ENCODE measurements around the gene B3GALNT1. TPM values are rescaled to one million over a fixed set of nuclear protein-coding genes. Genes with fewer than 3 reads are reported as not detected.
"Not testable (repeated sequence)": the region's sequence is repeated elsewhere in the genome, so short reads cannot be mapped to it uniquely, and the experiment has no call there.

B3GALNT1 gene
- total RNA-seq, 1 experiment from 2014 or later = 44.7 TPM

GRCh38 chr3:161069511-161070251 lies 35.5 kb downstream of the B3GALNT1 start:
- peak; percentile 69 to 75 for DNase-seq (ENCODE audit: low read depth in 1 of 2, low spot score in 2 of 2)
- Histone ChIP-seq H3K36me3 (no peaks in the 10 kb centered on the region), H3K4me3 (no peak overlapping the region), H3K27me3 (replicated peaks) (no peaks in the 10 kb centered on the region), H3K27ac (peak overlapping the region; percentile 73), H3K4me1 (replicated peaks) (peaks cover 28% of the 10 kb centered on the region), H3K9me3 (replicated peaks) (no peaks in the 10 kb centered on the region)

DNA sequence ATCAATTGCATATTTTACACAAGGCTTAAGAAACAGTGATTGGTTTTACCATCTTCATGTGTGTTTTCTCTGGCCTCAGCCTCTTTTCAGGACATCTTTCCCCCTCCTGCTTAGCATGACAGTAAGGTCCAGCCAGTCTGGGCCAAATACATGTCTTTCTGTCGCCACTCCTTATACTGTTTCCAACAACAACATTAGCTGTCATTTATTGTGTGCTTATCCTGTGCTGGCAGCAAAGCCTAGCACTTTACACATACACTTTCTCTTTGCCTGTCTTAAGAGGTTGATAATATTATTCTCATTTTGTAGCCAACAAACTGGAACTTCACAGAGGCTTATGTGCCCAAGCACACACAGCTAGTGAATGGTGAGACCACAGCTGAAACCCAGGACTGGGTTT lies 37.8 kb downstream of the B3GALNT1 start:
- Histone ChIP-seq H3K4me3 (no peak overlapping the region), H3K27ac (no peak overlapping the region), H3K27me3 (replicated peaks) (no peaks in the 10 kb centered on the region), H3K36me3 (no peaks in the 10 kb centered on the region), H3K9me3 (replicated peaks) (no peaks in the 10 kb centered on the region), H3K4me1 (replicated peaks) (peaks cover 28% of the 10 kb centered on the region)
- DNase-seq (ENCODE audit: low read depth in 1 of 2, low spot score in 2 of 2) = no peak

- Histone ChIP-seq H3K27me3 (replicated peaks) (no peaks in the 10 kb centered on the region), H3K36me3 (no peaks in the 10 kb centered on the region), H3K27ac (no peak overlapping the region), H3K4me1 (replicated peaks) (peaks cover 28% of the 10 kb centered on the region), H3K4me3 (no peak overlapping the region), H3K9me3 (replicated peaks) (no peaks in the 10 kb centered on the region)
- DNase-seq (ENCODE audit: low read depth in 1 of 2, low spot score in 2 of 2) = no peak
Observed at GRCh38 chr3:161066930-161067329, 38.2 kb downstream of the B3GALNT1 start.

GRCh38 chr3:161064413-161064812 lies 40.7 kb downstream of the B3GALNT1 start:
- no peaks in the 10 kb centered on the region for H3K27me3 ChIP-seq (replicated peaks)
- no peak for DNase-seq (ENCODE audit: low read depth in 1 of 2, low spot score in 2 of 2)

DNA sequence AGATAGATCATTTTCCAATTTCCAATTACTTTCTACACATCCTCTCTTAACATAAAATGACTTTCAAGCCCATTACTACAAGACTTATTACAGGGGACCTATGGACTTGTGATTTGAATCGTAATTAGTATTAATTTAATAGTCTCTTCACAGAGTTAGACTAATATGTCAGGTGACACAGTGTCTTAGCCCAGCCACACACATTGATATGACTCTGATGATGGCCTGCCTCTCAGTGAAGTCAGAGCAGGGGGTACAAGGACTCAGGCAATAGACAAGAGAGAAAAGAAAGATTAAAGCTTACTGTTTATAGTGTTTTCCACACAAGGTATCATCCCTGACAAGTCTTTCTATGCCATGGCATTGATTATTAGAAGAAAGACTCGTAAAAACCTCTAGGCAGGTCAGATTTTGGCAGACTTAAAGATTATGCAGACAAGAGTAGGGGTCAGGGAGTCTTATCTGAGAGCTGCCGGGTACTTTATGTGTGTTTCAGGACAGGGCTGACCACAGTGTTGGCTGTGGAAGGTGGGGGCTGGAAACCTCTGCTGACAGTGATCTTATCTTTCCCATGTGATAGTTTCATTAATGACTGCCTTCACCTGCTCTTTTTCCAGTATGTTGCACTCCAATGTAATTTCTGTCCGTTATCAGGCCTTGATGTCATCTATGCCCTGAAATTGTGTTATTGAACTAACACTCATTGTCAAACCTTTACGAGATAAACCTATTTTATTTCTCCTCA lies 50.1 kb downstream of the B3GALNT1 start:
- Histone ChIP-seq H3K36me3 (no peaks in the 10 kb centered on the region), H3K4me1 (replicated peaks) (no peaks in the 10 kb centered on the region), H3K27me3 (replicated peaks) (no peaks in the 10 kb centered on the region), H3K4me3 (no peak overlapping the region), H3K9me3 (replicated peaks) (no peaks in the 10 kb centered on the region), H3K27ac (no peak overlapping the region)
- no peak for DNase-seq (ENCODE audit: low read depth in 1 of 2, low spot score in 2 of 2)

More at GRCh38 chr3:161064413-161064812, 40.7 kb downstream of the B3GALNT1 start:
- Histone ChIP-seq H3K9me3 (replicated peaks) (no peaks in the 10 kb centered on the region), H3K27ac (no peak overlapping the region), H3K4me1 (replicated peaks) (peaks cover 9% of the 10 kb centered on the region), H3K4me3 (no peak overlapping the region), H3K36me3 (no peaks in the 10 kb centered on the region)

GRCh38 chr3:161051856-161052255 lies 53.3 kb downstream of the B3GALNT1 start:
- Histone ChIP-seq H3K27ac (no peak overlapping the region), H3K9me3 (replicated peaks) (no peaks in the 10 kb centered on the region), H3K27me3 (replicated peaks) (no peaks in the 10 kb centered on the region), H3K4me1 (replicated peaks) (no peaks in the 10 kb centered on the region), H3K36me3 (no peaks in the 10 kb centered on the region), H3K4me3 (no peak overlapping the region)
- no peak for DNase-seq (ENCODE audit: low read depth in 1 of 2, low spot score in 2 of 2)

DNA sequence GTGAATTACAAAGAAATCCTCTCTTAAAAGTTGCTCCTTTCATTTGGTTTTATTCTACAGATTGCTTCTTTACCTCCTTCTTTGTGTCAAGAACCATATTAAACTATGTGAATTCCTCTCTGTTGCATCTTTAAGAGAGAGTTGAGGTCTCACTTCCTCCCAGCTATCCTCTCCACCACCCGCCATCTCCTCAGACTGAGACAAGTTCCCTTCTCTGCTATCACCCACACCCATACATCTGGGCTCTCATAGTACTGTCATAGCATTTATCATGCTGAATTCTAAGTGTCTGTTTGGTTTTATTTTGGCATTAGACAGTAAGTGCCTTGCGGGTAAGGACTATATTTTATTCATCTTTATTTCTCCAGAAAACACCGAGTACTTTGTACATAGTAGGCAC lies 54.2 kb downstream of the B3GALNT1 start:
- no peak for DNase-seq (ENCODE audit: low read depth in 1 of 2, low spot score in 2 of 2)
- Histone ChIP-seq H3K27me3 (replicated peaks) (no peaks in the 10 kb centered on the region), H3K4me1 (replicated peaks) (no peaks in the 10 kb centered on the region), H3K27ac (no peak overlapping the region), H3K9me3 (replicated peaks) (no peaks in the 10 kb centered on the region), H3K36me3 (no peaks in the 10 kb centered on the region), H3K4me3 (no peak overlapping the region)

DNA sequence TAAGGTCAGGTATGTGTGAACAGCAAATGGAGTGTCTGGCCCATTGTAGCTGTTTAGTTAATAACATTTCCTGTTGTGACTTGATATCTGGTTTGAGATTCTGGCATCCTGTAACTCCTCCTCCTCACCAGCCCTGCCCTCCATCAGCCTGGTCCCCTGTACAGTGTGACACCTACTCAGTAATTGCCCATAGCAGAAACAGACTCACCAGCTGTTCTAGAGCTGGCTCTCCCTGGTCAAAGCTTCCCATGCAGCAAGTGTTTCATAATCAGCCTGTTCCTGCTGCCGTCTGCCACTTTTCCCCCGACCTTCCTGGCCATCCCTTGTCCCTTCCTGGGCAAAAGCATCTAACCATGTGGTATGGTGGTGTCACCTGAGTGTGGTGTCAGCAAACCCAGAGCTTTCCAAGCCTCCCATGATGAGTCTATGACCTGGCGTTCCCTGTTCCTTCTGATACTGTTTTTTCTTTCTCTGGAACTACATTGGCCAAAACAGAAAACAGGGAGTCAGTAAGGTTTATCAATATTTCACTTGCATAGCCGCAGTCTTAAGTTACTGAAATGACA lies 55.4 kb downstream of the B3GALNT1 start:
- H3K9me3 ChIP-seq (replicated peaks) = no peaks in the 10 kb centered on the region
- H3K27ac ChIP-seq = no peak overlapping the region
- H3K4me1 ChIP-seq (replicated peaks) = no peaks in the 10 kb centered on the region
- H3K4me3 ChIP-seq = no peak overlapping the region
- no peaks in the 10 kb centered on the region for H3K36me3 ChIP-seq
- no peak for DNase-seq (ENCODE audit: low read depth in 1 of 2, low spot score in 2 of 2)
- H3K27me3 ChIP-seq (replicated peaks) = no peaks in the 10 kb centered on the region

DNA sequence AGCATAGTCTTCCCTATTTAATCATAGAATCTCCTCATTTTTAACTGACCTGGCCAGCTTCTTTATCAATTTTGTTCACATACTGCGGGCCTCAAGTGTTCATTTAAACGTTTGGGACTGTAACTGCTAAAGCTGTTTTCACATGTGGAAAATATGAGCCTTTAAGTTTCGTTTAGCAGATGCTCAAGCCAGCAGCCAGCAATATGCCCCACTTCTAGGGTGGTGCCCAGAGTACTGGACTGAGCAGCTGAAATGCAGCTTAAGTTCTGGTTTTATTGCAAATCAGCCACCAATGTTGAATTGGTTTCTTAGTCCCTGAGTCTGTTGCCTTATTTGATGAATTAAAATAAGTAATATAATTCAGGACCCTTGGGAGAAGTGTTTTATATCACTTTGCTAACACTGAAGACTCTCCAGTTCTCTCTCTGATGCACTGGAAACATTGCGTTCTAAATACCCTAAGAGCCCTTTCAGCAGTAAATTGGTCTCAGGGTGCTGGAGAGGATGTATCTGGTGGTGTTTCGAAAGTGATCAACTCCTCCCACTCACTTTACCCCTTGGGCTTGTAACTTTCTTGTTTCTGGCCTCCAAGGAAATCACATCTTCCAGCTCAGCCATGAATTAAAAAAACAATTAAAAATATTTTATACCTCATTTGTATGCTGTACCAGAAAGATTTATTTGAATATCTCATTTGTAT lies 61.7 kb downstream of the B3GALNT1 start:
- Histone ChIP-seq H3K27ac (peak overlapping the region; percentile 66; the same call in 1 of the 2 replicates), H3K9me3 (replicated peaks) (no peaks in the 10 kb centered on the region), H3K36me3 (no peaks in the 10 kb centered on the region), H3K4me3 (no peak overlapping the region), H3K27me3 (replicated peaks) (no peaks in the 10 kb centered on the region), H3K4me1 (replicated peaks) (peaks cover 21% of the 10 kb centered on the region)
- DNase-seq (ENCODE audit: low read depth in 1 of 2, low spot score in 2 of 2) = no peak

- no peaks in the 10 kb centered on the region for H3K27me3 ChIP-seq (replicated peaks)
- no peaks in the 10 kb centered on the region for H3K9me3 ChIP-seq (replicated peaks)
- peak; percentile 69 to 89 for DNase-seq (ENCODE audit: low read depth in 1 of 2, low spot score in 2 of 2)
- H3K4me3 ChIP-seq = no peak overlapping the region
- peaks cover 21% of the 10 kb centered on the region for H3K4me1 ChIP-seq (replicated peaks)
- H3K27ac ChIP-seq = peak overlapping the region; percentile 86
- no peaks in the 10 kb centered on the region for H3K36me3 ChIP-seq
Observed at GRCh38 chr3:161042023-161042501, 63.1 kb downstream of the B3GALNT1 start.

DNA sequence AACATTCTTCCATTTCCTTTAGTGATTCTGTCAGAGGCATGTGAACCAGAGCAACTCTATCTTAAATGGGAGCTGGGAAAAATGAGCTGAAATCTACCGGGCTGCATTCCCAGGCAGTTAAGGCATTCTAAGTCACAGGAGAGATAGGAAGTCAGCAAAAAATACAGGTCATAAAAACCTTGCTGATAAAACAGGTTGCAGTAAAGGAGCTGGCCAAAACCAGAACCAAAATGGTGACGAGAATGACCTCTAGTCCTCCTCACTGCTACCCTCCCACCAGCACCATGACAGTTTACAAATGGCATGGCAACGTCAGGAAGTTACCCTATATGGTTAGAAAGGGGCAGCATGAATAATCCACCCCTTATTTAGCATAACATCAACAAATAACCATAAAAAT lies 66.4 kb downstream of the B3GALNT1 start:
- Histone ChIP-seq H3K36me3 (no peaks in the 10 kb centered on the region), H3K27me3 (replicated peaks) (no peaks in the 10 kb centered on the region), H3K4me3 (no peak overlapping the region), H3K9me3 (replicated peaks) (no peaks in the 10 kb centered on the region), H3K27ac (no peak overlapping the region), H3K4me1 (replicated peaks) (peaks cover 40% of the 10 kb centered on the region)
- no peak for DNase-seq (ENCODE audit: low read depth in 1 of 2, low spot score in 2 of 2)

DNA sequence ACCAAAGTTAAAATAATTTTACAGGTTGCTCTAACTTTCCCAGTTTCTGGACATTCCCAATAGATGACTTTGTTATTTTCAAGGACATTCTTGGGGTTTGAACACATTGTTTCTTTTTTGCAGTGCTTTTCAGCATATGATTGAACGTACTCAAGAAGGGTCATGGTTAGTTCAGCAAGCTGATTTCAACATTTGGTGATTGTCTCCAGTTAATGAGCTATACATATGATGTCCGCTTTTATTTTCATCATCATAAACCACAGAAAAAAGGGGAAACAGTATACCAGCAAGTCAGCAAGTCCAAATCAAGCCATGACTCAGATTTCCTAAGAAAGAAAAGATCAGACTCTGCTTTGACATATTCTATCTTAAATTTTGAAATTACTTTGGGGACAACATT lies 69.4 kb downstream of the B3GALNT1 start:
- H3K4me3 ChIP-seq = no peak overlapping the region
- no peaks in the 10 kb centered on the region for H3K27me3 ChIP-seq (replicated peaks)
- DNase-seq (ENCODE audit: low read depth in 1 of 2, low spot score in 2 of 2) = peak in 1 of 2 experiments; percentile 65
- H3K9me3 ChIP-seq (replicated peaks) = no peaks in the 10 kb centered on the region
- H3K27ac ChIP-seq = peak overlapping the region; percentile 67
- H3K36me3 ChIP-seq = no peaks in the 10 kb centered on the region
- H3K4me1 ChIP-seq (replicated peaks) = peaks cover 19% of the 10 kb centered on the region

- not testable (repeated sequence) for H3K36me3 ChIP-seq; H3K4me3 ChIP-seq; DNase-seq (ENCODE audit: low read depth in 1 of 2, low spot score in 2 of 2); H3K27me3 ChIP-seq (replicated peaks); H3K9me3 ChIP-seq (replicated peaks)
- peak overlapping the region; percentile 67 for H3K27ac ChIP-seq
- peaks cover 19% of the 10 kb centered on the region for H3K4me1 ChIP-seq (replicated peaks)
Observed at GRCh38 chr3:161034913-161035550, 70.1 kb downstream of the B3GALNT1 start.

Data from SJSA1 (cell line).